BLaER1 treated with 17β-estradiol and CSF1 and Interleukin-3, amounts not matched to agents 10 nM and 100 nM (cell line): ENCODE results near the gene LIMS1.
"Not testable (repeated sequence)": the region's sequence is repeated elsewhere in the genome, so short reads cannot be mapped to it uniquely, and the experiment has no call there.

ENCODE experiments used
- H3K27ac ChIP-seq, 11 experiments: shearing (Covaris generic); formaldehyde crosslinking; 2 replicates each; pipeline ENCODE4 v1.8.1; 2022
- H3K27me3 ChIP-seq, 11 experiments: shearing (Covaris generic); formaldehyde crosslinking; 2 replicates each; pipeline ENCODE4 v1.8.1; 2022
- H3K36me3 ChIP-seq, 11 experiments: shearing (Covaris generic); formaldehyde crosslinking; 2 replicates each; pipeline ENCODE4 v1.8.1; 2022
- H3K4me1 ChIP-seq, 10 experiments: shearing (Covaris generic); formaldehyde crosslinking; 2 replicates each; pipeline ENCODE4 v1.8.1; 2022
- H3K4me2 ChIP-seq, 11 experiments: shearing (Covaris generic); formaldehyde crosslinking; 2 replicates each; pipeline ENCODE4 v1.8.1; 2022
- H3K4me3 ChIP-seq, 10 experiments: shearing (Covaris generic); formaldehyde crosslinking; 2 replicates each; pipeline ENCODE4 v1.8.1; 2022
- H3K9ac ChIP-seq, 11 experiments: shearing (Covaris generic); formaldehyde crosslinking; 2 replicates each; pipeline ENCODE4 v1.8.1; 2022
- H3K9me3 ChIP-seq, 11 experiments: shearing (Covaris generic); formaldehyde crosslinking; replicated peaks in 1 of 11; 2 replicates each; pipeline ENCODE4 v1.8.1; 2022
- H4K20me1 ChIP-seq, 11 experiments: shearing (Covaris generic); formaldehyde crosslinking; 2 replicates each; pipeline ENCODE4 v1.8.1; 2022

The LIMS1 gene

DNA sequence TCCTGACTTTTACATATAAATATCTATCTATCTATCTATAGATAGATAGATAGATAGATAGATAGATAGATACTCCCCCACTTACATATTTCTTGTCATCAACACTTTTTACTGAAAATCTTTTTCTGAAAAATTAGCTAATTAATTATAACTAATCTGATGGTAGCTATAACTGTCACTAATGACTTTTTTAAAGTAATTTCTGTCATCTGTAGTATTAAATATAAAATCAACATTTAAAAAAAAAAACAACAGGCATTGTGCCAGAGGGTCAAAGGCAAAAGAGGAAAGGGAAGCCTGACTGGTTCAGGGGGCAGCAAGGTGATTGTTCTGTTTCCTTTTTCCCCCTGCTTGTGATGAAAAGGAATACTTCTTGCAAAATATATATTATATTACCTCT is 122.0 kb downstream of the LIMS1 start:
- H3K27ac ChIP-seq, H3K9me3 ChIP-seq, H3K4me2 ChIP-seq, H3K9ac ChIP-seq, H3K36me3 ChIP-seq, H3K4me3 ChIP-seq, H4K20me1 ChIP-seq, H3K27me3 ChIP-seq: not testable (repeated sequence)
- peaks cover 18 to 40% (median 25%) of the 10 kb centered on the region in 10 experiments for H3K4me1 ChIP-seq

- not testable (repeated sequence) for H4K20me1 ChIP-seq, H3K4me3 ChIP-seq, H3K27me3 ChIP-seq, H3K36me3 ChIP-seq, H3K9me3 ChIP-seq
- Histone ChIP-seq H3K4me1 (peaks cover 24 to 45% (median 30%) of the 10 kb centered on the region in 10 experiments), H3K4me2 (peak overlapping the region; percentile 44 to 70 (median 62); a peak in 21 of 22 replicates), H3K27ac (peak overlapping the region in 10 of 11 experiments; percentile 7 to 64 (median 46); a peak in 9 of 22 replicates), H3K9ac (peak overlapping the region in 4 of 11 experiments; percentile 35 to 48 (median 44); a peak in 4 of 22 replicates)
Measured at GRCh38 chr2:108657517-108657916, 123.2 kb downstream of the LIMS1 start.

DNA sequence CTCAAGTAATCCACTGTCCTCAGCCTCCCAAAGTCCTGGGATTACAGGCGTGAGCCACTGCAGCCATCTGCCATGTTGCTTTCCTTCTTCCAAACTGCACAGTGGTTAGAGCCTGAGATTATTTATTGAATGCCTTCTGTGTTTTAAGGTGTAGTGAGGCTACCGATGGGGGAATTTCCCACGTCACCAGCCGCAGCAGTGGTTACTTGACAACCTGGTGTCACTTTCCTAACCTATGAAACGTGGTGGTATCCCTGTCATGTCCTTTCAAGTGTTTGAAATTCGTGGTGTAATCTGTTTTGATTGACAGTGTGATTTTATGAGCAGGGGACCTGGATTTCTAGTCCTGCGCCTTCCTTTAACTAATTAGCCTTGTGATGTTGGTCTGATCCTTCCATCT is 124.3 kb downstream of the LIMS1 start:
- not testable (repeated sequence) for H3K9ac ChIP-seq, H3K27ac ChIP-seq, H3K4me2 ChIP-seq, H3K9me3 ChIP-seq, H3K27me3 ChIP-seq, H3K4me3 ChIP-seq, H4K20me1 ChIP-seq, H3K36me3 ChIP-seq
- peaks cover 24 to 51% (median 32%) of the 10 kb centered on the region in 10 experiments for H3K4me1 ChIP-seq

GRCh38 chr2:108661493-108661892 is 127.2 kb downstream of the LIMS1 start:
- H3K4me3 ChIP-seq, H3K9me3 ChIP-seq: not testable (repeated sequence)

GRCh38 chr2:108662207-108662612 is 127.9 kb downstream of the LIMS1 start:
- peaks cover 24 to 55% (median 40%) of the 10 kb centered on the region in 10 experiments for H3K4me1 ChIP-seq
- peak overlapping the region; percentile 32 to 71 (median 55); a peak in 21 of 22 replicates for H3K27ac ChIP-seq
- H3K4me3 ChIP-seq, result peak overlapping the region in 2 of 10 experiments; percentile 17 to 28; a peak in 1 of 20 replicates
- H4K20me1 ChIP-seq, H3K9me3 ChIP-seq, H3K36me3 ChIP-seq, H3K27me3 ChIP-seq: not testable (repeated sequence)
- peak overlapping the region in 8 of 11 experiments; percentile 17 to 55 (median 35); a peak in 9 of 22 replicates for H3K9ac ChIP-seq
- peak overlapping the region; percentile 52 to 83 (median 69) for H3K4me2 ChIP-seq

More at GRCh38 chr2:108661493-108661892, 127.2 kb downstream of the LIMS1 start:
- H3K36me3 ChIP-seq, H4K20me1 ChIP-seq, H3K27me3 ChIP-seq: not testable (repeated sequence)
- Histone ChIP-seq H3K27ac (peak overlapping the region in 10 of 11 experiments; percentile 41 to 71 (median 53); a peak in 17 of 22 replicates), H3K4me2 (peak overlapping the region; percentile 52 to 83 (median 69)), H3K9ac (peak overlapping the region in 6 of 11 experiments; percentile 17 to 55 (median 34); a peak in 6 of 22 replicates), H3K4me1 (peaks cover 24 to 55% (median 41%) of the 10 kb centered on the region in 10 experiments)

GRCh38 chr2:108663346-108663745 is 129.1 kb downstream of the LIMS1 start:
- Histone ChIP-seq H3K4me2 (peak overlapping the region; percentile 34 to 83 (median 69); a peak in 19 of 22 replicates), H3K27ac (peak overlapping the region in 9 of 11 experiments; percentile 33 to 71 (median 66); a peak in 12 of 22 replicates), H3K4me1 (peaks cover 19 to 49% (median 35%) of the 10 kb centered on the region in 10 experiments)
- not testable (repeated sequence) for H3K27me3 ChIP-seq, H3K36me3 ChIP-seq, H3K9me3 ChIP-seq, H3K9ac ChIP-seq, H4K20me1 ChIP-seq, H3K4me3 ChIP-seq

DNA sequence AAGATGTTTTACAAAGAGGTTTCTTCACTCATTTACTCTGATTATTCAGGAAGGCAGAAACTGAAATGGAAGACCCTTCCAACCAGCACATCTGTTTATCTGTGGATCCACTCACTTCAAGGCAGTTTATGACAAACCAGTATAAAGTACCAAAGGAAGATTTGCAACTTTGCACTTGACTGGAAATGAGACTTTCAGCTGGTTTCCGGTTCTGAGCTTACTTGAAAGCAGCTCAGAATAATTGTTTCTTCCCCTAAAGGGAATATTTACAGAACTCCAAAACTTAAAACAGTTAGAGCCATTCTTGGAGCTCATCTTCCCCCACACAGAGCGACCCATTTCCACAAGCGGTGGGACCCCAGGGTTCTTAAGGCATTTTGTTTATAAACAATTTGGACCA is 129.8 kb downstream of the LIMS1 start:
- H3K27me3 ChIP-seq, H4K20me1 ChIP-seq, H3K9me3 ChIP-seq, H3K9ac ChIP-seq, H3K4me3 ChIP-seq, H3K36me3 ChIP-seq: not testable (repeated sequence)
- Histone ChIP-seq H3K4me2 (peak overlapping the region; percentile 34 to 83 (median 63); a peak in 19 of 22 replicates), H3K27ac (peak overlapping the region in 5 of 11 experiments; percentile 40 to 71 (median 66); a peak in 7 of 22 replicates), H3K4me1 (peaks cover 19 to 49% (median 35%) of the 10 kb centered on the region in 10 experiments)

DNA sequence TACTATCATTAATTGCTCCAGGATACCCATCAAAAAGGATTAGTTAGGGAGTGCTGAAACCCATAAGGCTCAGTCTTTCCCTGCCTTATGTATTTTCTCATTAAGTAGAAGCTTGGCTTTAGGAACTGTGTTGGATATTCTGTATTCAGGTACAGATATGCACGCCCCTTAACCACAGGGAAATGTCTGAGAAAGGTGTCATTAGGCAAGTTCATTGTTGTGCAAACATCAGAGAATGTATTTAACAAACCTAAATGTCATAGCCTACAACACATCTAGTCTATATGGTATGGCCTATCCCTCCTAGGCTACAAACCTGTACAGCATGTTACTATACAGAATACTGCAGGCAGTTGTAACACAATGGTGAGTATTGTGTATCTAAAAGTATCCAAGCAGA is 130.7 kb downstream of the LIMS1 start:
- not testable (repeated sequence) for H4K20me1 ChIP-seq, H3K27ac ChIP-seq, H3K36me3 ChIP-seq, H3K4me3 ChIP-seq, H3K4me2 ChIP-seq, H3K27me3 ChIP-seq, H3K9me3 ChIP-seq, H3K9ac ChIP-seq
- H3K4me1 ChIP-seq, result peaks cover 19 to 43% (median 34%) of the 10 kb centered on the region in 10 experiments

GRCh38 chr2:108665975-108666374 is 131.7 kb downstream of the LIMS1 start:
- not testable (repeated sequence) for H3K4me3 ChIP-seq, H3K27ac ChIP-seq, H4K20me1 ChIP-seq, H3K9me3 ChIP-seq, H3K9ac ChIP-seq, H3K36me3 ChIP-seq, H3K27me3 ChIP-seq
- Histone ChIP-seq H3K4me1 (peaks cover 19 to 41% (median 34%) of the 10 kb centered on the region in 10 experiments), H3K4me2 (peak overlapping the region in 4 of 11 experiments; percentile 15 to 34 (median 32); a peak in 3 of 22 replicates)

- Histone ChIP-seq H3K36me3 (peaks cover 0 to 11% (median 0%) of the 10 kb centered on the region in 11 experiments; a peak in 5 of 22 replicates), H3K4me1 (peaks cover 10 to 30% (median 24%) of the 10 kb centered on the region in 10 experiments)
- not testable (repeated sequence) for H3K27me3 ChIP-seq, H3K4me2 ChIP-seq, H3K4me3 ChIP-seq, H3K9me3 ChIP-seq, H4K20me1 ChIP-seq, H3K27ac ChIP-seq, H3K9ac ChIP-seq
Measured at GRCh38 chr2:108667140-108667539, 132.9 kb downstream of the LIMS1 start.

- H3K27me3 ChIP-seq, H3K4me2 ChIP-seq, H3K9ac ChIP-seq, H3K4me1 ChIP-seq, H4K20me1 ChIP-seq, H3K4me3 ChIP-seq, H3K9me3 ChIP-seq, H3K27ac ChIP-seq: not testable (repeated sequence)
- H3K36me3 ChIP-seq, result peaks cover 7 to 28% (median 11%) of the 10 kb centered on the region in 11 experiments
Measured at GRCh38 chr2:108670282-108670681, 136.0 kb downstream of the LIMS1 start.

GRCh38 chr2:108672200-108672805 is 138.0 kb downstream of the LIMS1 start:
- H3K4me2 ChIP-seq, H3K27me3 ChIP-seq, H3K4me1 ChIP-seq, H3K27ac ChIP-seq, H3K9me3 ChIP-seq, H4K20me1 ChIP-seq, H3K4me3 ChIP-seq, H3K9ac ChIP-seq: not testable (repeated sequence)
- peaks cover 13 to 44% (median 18%) of the 10 kb centered on the region in 11 experiments for H3K36me3 ChIP-seq

DNA sequence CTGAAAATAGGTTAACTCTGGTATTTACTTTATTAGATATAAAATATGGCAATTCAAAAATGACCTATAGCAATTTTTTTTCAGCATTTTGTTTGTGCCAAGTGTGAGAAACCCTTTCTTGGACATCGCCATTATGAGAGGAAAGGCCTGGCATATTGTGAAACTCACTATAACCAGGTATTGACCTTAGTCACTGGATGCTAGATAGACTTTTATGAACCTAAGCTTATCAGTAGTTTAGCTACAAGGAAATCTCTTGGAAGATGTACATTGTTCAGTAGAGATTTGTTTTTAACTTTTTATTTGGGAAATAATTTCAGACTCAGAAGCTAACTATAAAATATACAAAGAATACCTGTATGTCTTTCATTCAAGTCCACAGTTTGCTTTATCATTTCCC is 142.3 kb downstream of the LIMS1 start:
- not testable (repeated sequence) for H3K4me3 ChIP-seq, H3K4me2 ChIP-seq, H3K9ac ChIP-seq, H4K20me1 ChIP-seq, H3K27ac ChIP-seq, H3K27me3 ChIP-seq, H3K9me3 ChIP-seq
- Histone ChIP-seq H3K36me3 (peaks cover 25 to 54% (median 28%) of the 10 kb centered on the region in 11 experiments), H3K4me1 (peaks cover 13 to 38% (median 19%) of the 10 kb centered on the region in 10 experiments; a peak in 18 of 20 replicates)
